HFF-Myc (cell line): ENCODE results near the gene RASSF9.

ENCODE experiments used
- DNase-seq: peaks from one replicate; pipeline ENCODE4 v3.0.0-alpha.2; 2011; ENCODE audit warnings: low read depth; ENCODE audit errors: extremely low read depth
- H3K4me3 ChIP-seq: replicated peaks from 2 replicates; pipeline ENCODE4 v1.5.1; 2011; ENCODE audit warnings: low read depth, mild to moderate bottlenecking, control low read depth, low read length
- CTCF ChIP-seq: IDR thresholded peaks from 2 replicates; pipeline ENCODE4 v1.5.1; 2012; ENCODE audit warnings: mild to moderate bottlenecking, low read depth, low read length, control low read depth; ENCODE audit errors: missing control alignments

Gene RASSF9

DNA sequence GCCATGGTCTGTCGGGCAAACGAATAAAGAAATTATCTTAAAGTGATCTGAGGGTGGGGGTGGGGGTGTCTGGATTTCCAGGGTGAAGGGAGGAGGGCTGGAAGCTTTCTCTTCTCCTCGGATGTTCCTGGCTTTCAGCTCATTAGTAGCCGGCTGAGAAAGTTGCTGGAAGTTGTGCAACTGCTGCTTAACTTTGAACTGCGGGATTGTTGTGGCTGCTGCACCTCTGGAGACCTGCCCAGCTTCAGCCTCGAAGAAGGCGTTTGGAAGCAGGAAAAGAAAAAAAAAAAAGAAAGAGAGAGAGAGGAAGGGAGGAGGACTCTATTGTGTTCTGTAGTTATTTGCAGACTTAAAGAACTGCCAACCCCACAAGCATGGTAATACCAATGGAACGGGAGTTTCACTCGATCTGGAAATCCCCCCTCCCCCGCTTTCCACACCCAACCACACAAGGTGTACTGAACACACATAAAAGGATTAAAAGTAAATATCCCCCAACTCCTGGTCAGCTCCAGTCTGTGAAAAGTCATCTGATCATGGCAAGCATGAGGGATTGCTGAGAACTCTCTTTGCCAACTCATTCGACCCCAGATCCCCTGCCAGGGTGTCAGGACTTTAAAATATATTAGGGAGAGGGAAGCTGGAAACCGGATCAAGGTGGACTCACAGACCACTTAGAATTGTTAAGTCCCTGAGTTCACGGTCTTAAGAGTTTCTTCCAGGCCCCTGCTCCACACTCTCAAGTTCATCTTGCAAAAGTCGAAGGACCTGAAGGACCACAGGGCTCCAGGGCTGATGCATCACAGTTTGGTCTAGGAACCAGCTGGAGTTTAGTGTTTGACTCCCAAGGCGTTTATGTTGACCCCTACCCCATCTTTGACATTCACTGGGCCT is at the start of gene RASSF9:
TSS of gene RASSF9 (minus strand) at position 213 of the 894 bp plus-strand sequence. CDS start at position 5, 208 bp downstream.
- no peak for DNase-seq
- H3K4me3 ChIP-seq, result no peak within 1 kb of the TSS
- TF ChIP-seq CTCF, result no peak

- no peak for DNase-seq
- no peak overlapping the region for H3K4me3 ChIP-seq
- no peak for TF ChIP-seq CTCF
Measured at GRCh38 chr12:85883763-85884162, 47.6 kb upstream of the RASSF9 start.

DNA sequence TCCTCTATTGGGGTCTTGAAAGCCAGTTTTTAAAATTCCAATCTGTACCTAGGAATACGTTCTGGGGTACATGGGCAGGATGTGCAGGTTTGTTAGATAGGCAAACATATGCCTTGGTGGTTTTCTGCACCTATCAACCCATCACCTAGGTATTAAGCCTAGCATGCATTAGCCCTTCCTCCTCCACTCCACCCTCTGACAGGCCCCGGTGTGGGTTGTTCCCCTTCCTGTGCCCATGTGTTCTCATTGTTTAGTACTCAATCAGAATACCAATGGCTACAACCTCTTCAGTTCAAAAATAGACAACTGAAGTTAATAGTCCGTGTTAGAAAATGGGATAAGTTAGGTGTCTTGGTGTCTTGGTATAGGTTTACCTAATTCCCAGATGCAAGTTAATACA is 41.2 kb upstream of the RASSF9 start:
- H3K4me3 ChIP-seq, result no peak overlapping the region
- TF ChIP-seq CTCF, result no peak
- no peak for DNase-seq

DNA sequence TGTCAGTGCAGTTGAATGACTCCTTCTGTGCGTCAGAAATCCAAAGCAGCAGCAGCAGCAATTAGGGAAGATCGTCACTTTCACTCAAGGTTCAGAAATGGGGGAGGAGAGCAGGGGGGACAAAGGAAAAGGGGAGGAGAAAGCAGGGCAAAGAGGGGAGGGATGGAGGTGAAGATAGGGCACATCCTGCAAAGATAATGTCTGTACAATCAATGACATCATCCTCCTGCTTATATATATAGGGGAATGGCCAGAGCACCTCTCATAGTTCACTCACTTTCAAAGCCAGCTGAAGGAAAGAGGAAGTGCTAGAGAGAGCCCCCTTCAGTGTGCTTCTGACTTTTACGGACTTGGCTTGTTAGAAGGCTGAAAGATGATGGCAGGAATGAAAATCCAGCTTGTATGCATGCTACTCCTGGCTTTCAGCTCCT is 37.8 kb upstream of the RASSF9 start, which contains the start of gene NTS:
TSS of gene NTS (plus strand) at position 265 of the 431 bp plus-strand sequence. CDS start at position 374, 109 bp downstream.
- no peak within 1 kb of the TSS for H3K4me3 ChIP-seq
- TF ChIP-seq CTCF, result no peak
- DNase-seq, result no peak

DNA sequence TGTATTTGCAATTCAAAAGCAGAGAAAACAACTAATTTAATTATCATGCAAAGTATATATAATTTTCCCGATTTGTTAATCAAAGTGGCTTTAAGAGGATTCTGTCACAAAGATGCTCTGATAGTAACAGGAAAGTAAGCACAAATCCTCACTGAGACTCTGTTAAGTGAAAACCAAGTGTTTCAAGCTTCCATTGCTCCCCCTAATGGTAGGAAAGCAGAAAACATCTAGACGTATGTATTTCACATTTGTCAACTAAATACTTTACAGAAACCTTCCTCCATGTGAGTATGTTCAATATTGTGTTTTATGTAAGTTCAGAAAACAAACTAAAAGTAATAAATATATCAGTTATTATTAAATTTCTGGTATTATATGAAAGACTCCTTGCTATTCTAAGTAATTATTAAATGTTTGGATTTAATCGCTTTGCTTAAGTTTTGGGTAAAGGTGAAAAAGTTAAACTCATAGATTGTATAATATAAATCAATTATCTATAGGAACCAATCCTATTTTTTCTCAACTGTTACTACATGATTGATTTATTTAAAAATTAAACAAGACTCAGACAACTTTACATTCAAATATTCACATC is 36.4 kb upstream of the RASSF9 start:
- TF ChIP-seq CTCF, result peak; percentile 62
- peak; percentile 33 for DNase-seq
- no peak overlapping the region for H3K4me3 ChIP-seq

DNA sequence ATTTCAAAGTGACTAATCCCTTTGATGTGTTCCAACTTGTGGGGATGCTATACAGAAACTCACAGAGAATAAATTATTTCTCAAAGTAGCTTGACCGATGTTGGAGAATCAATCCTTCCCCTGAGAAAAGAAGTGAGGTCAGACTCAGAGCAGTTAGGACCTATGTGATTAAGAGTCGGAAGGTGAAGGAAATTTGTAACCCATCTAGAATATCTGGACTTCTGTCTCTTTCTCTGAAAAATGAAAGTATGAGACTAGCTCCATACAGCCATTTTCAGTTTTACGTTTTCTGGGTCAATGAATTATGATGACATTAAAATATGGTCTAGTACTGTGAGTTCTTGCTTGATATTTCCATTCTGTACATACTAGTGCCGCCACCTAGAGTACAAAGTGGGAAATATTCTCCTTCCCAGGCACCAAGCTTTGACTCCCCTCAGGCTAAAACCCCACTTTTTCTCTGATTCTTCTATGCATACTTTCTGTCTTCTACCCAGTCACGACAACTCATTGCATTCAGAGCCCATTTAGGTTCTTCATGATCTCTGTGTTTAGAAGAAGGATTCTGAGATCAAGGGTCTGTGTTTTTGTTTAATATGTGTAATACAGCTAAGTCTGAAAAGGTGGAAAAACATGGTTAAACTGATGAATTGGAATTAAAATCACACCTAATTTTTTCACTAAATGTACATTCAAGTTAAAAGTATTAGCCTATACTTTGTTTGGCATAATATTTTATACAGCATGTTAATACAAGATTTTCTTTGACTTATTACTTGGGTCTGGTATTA is 31.0 kb upstream of the RASSF9 start:
- TF ChIP-seq CTCF, result peak; percentile 62
- DNase-seq, result peak; percentile 11
- no peak overlapping the region for H3K4me3 ChIP-seq
